Mammary epithelial cell (primary cell): ENCODE data around the gene SURF2.
"Not testable (repeated sequence)": the region's sequence is repeated elsewhere in the genome, so short reads cannot be mapped to it uniquely, and the experiment has no call there.

ENCODE experiments used
- EZH2 ChIP-seq: IDR thresholded peaks from 2 replicates; pipeline ENCODE4 v1.6.1; 2012; ENCODE audit warnings: low read length, inconsistent platforms, borderline replicate concordance
- TF ChIP-seq, protein P1 (sequence below), 2 donors: IDR thresholded peaks in 1 of 2; conservative IDR thresholded peaks in 1 of 2; 2 replicates each; pipeline ENCODE4 v1.5.1; 2011 to 2012; ENCODE audit warnings: inconsistent platforms in 2 of 2, low read length in 2 of 2, mild to moderate bottlenecking in 2 of 2, control low read depth in 1 of 2, low read depth in 1 of 2; ENCODE audit not compliant: insufficient read depth in 1 of 2; ENCODE audit errors: extremely low read depth in 1 of 2

DNA sequence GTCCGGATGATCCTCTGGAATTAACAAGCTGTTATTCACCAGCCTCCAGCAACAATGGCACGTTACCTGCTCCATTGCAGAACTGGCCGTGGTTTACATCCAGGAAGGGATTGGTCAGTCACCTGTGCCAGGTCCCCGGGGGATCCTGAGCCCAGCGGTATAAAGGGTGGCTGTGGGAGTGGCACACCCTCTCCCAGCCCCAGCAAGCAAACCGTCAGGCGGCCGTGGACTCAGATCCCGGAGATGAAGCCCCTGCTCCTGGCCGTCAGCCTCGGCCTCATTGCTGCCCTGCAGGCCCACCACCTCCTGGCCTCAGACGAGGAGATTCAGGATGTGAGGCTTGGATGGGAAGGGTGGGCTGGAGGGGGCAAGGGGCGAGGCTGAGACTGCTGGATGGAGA is 38.8 kb upstream of the SURF2 start:
- TF ChIP-seq, protein P1, sequence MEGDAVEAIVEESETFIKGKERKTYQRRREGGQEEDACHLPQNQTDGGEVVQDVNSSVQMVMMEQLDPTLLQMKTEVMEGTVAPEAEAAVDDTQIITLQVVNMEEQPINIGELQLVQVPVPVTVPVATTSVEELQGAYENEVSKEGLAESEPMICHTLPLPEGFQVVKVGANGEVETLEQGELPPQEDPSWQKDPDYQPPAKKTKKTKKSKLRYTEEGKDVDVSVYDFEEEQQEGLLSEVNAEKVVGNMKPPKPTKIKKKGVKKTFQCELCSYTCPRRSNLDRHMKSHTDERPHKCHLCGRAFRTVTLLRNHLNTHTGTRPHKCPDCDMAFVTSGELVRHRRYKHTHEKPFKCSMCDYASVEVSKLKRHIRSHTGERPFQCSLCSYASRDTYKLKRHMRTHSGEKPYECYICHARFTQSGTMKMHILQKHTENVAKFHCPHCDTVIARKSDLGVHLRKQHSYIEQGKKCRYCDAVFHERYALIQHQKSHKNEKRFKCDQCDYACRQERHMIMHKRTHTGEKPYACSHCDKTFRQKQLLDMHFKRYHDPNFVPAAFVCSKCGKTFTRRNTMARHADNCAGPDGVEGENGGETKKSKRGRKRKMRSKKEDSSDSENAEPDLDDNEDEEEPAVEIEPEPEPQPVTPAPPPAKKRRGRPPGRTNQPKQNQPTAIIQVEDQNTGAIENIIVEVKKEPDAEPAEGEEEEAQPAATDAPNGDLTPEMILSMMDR (conservative IDR thresholded peaks at IDR 0.05 in 1 of 2, IDR thresholded peaks at IDR 0.05 in 1 of 2; ENCODE audit: extremely low read depth in 1 of 2, insufficient read depth in 1 of 2, low read depth in 1 of 2, low read length in 2 of 2): not testable (repeated sequence)
- TF ChIP-seq EZH2: not testable (repeated sequence)
